ENCODE results near the gene ARHGAP10. TPM values are rescaled to one million over a fixed set of nuclear protein-coding genes. Genes with fewer than 3 reads are reported as not detected.
"Not testable (repeated sequence)": the region's sequence is repeated elsewhere in the genome, so short reads cannot be mapped to it uniquely, and the experiment has no call there.

ARHGAP10 gene
- total RNA-seq, 1 experiment from 2014 or later, result 15.2 TPM

DNA sequence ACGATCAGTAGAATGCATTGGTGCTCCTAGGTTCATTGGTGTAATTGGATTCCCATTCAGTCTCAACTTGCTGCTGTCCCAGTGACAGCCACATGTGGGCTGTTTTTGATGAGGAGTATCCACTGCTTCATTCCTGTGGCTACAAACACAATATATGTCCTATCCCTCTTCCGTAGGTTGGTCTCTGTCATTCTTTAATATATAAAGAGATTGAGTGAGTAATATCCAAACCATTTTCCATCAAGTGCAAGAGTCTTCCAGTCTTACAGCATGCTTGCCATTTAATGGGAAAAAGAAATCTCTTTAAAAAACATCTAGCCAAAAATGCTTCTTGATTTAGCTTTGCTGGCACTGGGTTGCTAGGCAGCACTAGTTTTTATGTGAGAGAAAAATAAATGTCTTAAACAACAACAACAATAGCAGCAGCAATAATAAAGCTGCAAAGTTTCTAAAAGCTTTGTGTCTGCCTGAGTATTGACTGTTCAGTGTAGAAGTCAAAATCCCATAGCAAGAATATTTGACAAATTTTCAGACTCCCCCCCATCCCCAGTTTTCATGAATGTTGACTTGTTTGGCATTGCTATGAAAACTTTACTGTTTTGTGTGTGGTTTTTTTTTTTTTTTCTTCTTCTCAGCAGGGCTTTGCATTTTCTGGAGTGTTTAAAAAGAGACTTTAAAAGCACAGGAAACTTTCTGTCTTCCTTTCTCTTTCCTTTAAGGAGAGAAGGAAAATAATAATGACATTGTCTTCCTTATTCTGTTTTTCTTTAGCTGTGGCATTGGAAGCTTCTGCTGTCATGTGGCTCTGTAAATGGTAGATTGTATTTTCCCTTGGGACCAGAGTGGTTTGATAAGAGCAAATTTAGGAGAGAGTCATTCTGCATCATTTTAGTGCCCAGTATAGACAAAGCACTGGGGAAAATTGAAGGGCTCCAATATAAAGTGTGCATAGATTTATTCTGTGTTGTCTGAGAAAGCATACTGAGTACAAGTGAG lies 244.3 kb downstream of the ARHGAP10 start:
- Histone ChIP-seq H3K27me3 (no peaks in the 10 kb centered on the region), H3K36me3 (no peaks in the 10 kb centered on the region), H3K4me3 (no peak overlapping the region), H3K9me3 (0 out of 2 replicates have a peak, but pooled peaks cover 2% of the 10 kb centered on the region)
- DNase-seq, result no peak

DNA sequence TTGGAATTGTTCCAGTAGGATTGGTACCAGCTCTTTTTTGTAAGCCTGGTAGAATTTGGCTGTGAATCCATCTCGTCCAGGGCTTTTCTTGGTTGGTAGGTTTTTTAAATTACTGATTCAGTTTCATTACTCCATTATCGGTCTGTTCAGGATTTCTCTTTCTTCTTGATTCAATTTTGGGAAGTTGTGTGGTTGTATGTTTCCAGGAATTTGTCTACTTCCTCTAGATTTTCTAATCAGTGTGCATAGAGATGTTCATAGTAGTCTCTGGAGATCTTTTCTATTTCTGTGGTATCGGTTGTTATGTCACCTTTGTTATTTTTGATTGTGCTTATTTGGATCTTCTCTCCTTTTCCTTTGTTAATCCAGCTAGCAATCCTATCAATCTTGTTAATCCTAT lies 248.7 kb downstream of the ARHGAP10 start:
- Histone ChIP-seq H3K36me3 (no peaks in the 10 kb centered on the region), H3K27me3 (no peaks in the 10 kb centered on the region), H3K4me3 (no peak overlapping the region), H3K9me3 (no peaks in the 10 kb centered on the region)
- no peak for DNase-seq

DNA sequence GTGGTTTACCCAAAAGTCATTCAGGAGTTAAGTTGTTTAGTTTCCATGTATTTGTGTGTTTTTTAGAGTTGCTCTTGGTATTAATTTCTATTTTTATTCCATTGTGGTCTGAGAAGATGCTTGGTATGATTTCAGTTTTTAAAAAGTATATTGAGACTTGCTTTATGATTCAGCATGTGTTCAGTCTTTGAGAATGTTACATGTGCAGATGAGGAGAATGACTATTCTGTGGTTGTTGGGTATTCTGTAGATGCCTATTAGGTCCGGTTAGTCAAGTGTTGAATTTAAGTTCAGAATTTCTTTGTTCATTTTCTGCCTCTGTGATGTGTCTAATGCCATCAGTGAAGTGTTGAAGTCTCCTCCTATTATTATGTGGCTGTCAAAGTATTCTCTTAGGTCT lies 249.4 kb downstream of the ARHGAP10 start:
- Histone ChIP-seq H3K4me3 (no peak overlapping the region), H3K36me3 (no peaks in the 10 kb centered on the region), H3K9me3 (no peaks in the 10 kb centered on the region), H3K27me3 (no peaks in the 10 kb centered on the region)
- no peak for DNase-seq

DNA sequence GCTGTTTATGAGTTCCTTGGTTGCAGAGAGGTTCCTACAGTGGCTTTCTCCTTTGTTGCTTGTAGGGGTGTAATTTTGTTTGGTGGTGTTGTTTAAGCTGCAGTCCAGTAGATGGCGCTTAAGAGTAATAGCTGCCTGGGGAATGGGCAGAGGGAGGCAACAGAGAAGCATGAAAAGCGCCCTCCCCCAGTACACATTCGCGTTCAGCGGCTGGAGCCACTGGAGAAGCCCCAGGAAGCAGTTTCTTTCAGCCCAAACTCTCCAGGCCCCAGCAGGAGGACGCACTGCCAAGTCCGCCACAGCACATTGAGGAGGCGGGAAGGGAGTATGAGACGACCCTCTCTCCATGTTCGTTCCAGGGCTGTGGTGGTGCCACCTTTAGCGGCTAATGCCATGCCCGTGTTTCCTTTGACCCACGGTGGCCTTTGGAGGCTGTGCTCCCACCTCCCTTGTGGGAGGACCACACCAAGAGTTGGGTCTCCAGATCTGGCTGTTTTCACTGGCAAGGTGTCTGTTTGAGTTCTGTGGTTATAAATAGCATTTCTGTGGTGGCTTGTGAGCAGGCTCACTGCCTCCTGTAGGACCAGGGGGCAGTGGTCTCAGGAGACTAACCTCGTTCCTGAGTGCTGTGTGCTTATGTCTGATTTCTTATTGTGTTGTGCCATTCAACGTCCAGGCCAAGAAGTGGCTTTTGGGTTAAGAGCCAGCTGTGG lies 252.3 kb downstream of the ARHGAP10 start:
- H3K4me3 ChIP-seq, result no peak overlapping the region
- no peaks in the 10 kb centered on the region for H3K9me3 ChIP-seq
- H3K27me3 ChIP-seq, result no peaks in the 10 kb centered on the region
- H3K36me3 ChIP-seq, result no peaks in the 10 kb centered on the region
- DNase-seq, result no peak

DNA sequence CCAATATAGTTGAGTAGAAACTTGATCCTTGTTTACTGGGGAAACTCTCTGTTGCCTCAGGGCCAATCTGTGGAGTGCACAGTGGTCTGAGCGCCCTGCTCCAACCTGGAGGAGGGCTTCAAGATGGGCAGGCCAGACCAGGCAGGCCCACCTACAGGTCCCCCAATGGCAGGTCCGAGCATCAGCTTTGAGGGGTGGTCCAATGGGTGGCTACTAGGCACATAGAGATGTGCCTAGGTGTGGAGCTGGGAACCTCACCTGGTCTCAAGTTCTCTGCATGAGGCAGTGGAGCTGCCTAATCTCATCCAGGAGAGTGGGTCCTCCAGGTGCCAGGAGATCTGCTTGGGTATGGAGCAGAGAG lies 252.9 kb downstream of the ARHGAP10 start:
- Histone ChIP-seq H3K36me3 (no peaks in the 10 kb centered on the region), H3K9me3 (no peaks in the 10 kb centered on the region), H3K27me3 (no peaks in the 10 kb centered on the region), H3K4me3 (no peak overlapping the region)
- no peak for DNase-seq

DNA sequence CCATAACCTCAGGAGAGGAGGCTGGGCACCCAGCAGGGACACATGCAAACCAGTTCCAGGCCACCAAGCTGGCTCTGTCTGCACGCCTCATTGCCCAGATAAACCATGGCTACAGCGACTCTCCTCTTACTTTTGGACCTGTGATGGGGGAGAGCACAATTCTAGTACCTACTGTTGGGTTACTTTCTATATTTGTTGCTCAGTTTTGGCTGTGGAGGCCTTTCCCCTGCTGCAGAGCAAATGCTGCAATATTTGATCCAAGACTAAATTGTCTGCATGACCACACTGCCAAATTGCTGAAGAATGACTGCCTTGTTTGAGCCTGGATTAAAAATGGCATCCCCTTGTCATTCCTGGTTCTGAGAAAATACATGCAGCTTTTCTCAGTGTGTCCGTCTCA lies 253.5 kb downstream of the ARHGAP10 start:
- H3K4me3 ChIP-seq, result no peak overlapping the region
- H3K36me3 ChIP-seq, result no peaks in the 10 kb centered on the region
- no peak for DNase-seq
- H3K27me3 ChIP-seq, result no peaks in the 10 kb centered on the region
- no peaks in the 10 kb centered on the region for H3K9me3 ChIP-seq

DNA sequence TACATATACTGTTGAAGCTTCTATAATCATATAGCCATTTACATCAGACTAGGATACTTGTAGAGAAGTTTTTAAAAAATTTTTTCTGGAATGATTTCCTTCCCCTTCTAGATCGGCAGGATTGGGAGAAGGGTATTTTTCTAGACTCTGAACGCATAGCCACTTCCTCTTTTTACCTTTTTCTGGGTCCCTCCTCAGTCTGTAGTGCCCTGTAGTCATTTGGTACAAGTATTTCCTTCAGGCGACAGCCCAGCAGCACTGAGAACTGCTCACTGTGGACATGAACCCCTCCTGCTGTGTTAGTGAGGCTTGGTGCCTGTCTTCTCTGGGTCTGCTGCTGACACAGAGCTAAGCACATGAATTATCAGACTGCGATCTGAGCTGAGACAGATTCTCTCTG lies 255.4 kb downstream of the ARHGAP10 start:
- Histone ChIP-seq H3K4me3 (no peak overlapping the region), H3K27me3 (no peaks in the 10 kb centered on the region)

DNA sequence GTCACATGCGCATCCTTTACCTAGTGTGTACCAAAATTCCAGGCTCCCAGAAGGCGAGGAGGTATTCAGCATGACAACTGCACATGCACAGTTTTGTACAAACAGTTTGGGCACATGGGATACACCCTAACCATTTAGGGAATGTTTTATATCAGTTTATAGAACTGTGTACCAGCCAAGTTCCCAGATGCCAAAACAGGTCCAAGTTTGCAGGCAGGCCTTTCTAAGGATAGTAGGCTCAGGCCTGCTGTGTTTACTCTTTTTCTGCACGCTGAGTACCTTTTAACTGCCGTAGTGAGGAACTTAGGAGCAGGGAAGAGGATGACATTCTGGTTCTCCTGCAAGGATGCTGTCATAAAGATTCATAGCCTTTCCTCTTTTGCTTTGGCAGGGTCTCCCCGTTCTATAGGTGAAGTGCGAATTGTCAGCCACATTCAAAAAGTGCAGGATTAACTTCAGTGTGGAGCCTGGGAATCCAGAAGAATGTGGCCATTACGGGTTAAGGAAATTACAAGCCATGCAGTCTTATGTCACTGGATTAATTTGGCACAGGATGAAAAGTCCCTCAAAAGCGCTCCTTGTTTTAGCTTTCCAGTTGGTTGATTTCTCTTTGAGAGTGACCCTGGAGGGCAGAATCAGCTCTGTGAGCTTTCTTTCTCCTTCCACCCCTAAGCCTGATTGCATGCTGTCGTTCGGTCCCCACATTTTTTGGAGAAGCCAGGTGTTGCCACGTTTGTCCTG lies 259.8 kb downstream of the ARHGAP10 start:
- H3K9me3 ChIP-seq, result no peaks in the 10 kb centered on the region
- H3K4me3 ChIP-seq, result no peak overlapping the region
- no peaks in the 10 kb centered on the region for H3K27me3 ChIP-seq
- no peaks in the 10 kb centered on the region for H3K36me3 ChIP-seq
- DNase-seq, result no peak

More for the DNA sequence above, 255.4 kb downstream of the ARHGAP10 start:
- no peaks in the 10 kb centered on the region for H3K9me3 ChIP-seq
- H3K36me3 ChIP-seq, result no peaks in the 10 kb centered on the region
- no peak for DNase-seq

DNA sequence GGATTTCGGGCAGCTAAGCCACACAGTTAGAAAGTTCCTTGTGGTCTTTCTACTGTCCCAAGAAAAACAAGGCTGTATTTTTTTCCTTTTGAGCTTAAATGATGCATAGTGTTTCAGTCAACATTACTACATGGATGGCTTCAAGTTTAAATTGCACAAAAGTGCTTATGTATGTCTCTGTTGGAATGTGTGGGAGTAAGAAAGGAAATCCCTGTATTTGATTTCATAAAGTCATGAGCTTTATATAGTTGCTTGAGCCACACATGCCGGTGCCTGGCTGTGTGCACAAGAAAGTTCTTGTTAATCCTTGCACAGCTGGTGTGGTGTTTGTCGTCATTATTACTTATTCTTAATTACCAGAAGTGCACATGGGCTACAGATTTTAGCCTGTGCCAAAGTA lies 262.2 kb downstream of the ARHGAP10 start:
- DNase-seq, result no peak
- H3K36me3 ChIP-seq, result no peaks in the 10 kb centered on the region
- no peaks in the 10 kb centered on the region for H3K27me3 ChIP-seq
- H3K9me3 ChIP-seq, result no peaks in the 10 kb centered on the region
- H3K4me3 ChIP-seq, result no peak overlapping the region

DNA sequence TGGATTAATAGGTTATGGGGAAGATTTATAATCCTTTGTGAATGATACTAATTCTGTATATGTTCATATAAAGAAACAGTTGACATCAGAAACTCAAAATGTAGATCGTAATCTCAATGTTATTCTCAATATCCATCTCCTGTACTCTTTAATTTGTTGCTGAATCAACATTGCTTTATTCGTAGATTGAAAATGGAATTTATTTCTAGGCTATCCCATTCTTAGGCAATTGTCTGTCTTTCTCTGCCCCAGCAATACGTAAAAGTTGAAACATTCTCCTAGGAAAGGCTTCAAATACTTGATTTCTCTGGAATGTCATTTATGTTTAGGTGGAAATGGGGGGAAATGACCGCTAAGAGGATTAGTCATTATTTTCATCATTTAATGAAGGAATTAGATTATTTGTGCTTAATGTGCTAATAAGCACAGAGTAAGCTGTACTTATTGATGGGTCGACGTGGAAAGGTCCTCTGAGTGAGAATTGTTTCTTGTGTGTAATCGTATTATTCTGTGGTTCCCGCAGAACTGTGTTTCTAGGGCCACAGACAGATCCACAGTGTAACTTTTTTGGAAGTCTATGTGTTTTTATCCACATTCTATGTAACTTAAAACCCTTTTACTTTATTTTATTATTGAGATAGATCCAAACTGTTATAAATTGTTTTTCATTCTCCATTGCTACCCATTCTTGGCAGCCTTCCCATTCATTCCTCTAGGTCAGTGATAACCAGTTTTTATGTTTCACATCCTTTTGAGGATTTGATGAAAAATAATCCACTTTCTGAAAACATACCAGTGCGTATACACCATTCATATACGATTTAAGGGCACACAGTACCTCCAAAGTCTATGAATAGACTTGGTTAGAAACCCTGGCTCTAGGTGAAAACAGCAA lies 262.9 kb downstream of the ARHGAP10 start:
- DNase-seq, result no peak
- Histone ChIP-seq H3K36me3 (no peaks in the 10 kb centered on the region), H3K4me3 (no peak overlapping the region), H3K9me3 (no peaks in the 10 kb centered on the region), H3K27me3 (no peaks in the 10 kb centered on the region)

DNA sequence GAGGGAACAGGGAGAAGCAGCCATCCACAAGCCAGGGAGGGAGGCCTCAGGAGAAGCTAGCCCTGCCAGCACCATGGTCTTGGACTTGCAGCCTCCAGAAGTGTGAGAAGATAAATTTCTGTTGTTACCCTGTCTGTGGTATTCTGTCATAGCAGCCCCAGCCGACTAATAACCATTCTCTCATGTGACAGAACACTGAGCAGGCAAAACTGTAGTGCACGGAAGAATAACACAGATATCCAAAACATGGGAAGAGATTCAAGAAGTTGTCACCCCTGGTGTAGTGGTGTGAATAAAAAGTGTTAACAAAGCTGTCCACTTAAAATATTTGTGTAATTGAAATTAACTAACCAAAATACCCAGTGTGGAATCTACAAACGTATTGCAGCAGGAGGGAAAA lies 265.0 kb downstream of the ARHGAP10 start:
- no peaks in the 10 kb centered on the region for H3K27me3 ChIP-seq
- no peak overlapping the region for H3K4me3 ChIP-seq
- no peaks in the 10 kb centered on the region for H3K36me3 ChIP-seq
- DNase-seq, result no peak
- no peaks in the 10 kb centered on the region for H3K9me3 ChIP-seq

DNA sequence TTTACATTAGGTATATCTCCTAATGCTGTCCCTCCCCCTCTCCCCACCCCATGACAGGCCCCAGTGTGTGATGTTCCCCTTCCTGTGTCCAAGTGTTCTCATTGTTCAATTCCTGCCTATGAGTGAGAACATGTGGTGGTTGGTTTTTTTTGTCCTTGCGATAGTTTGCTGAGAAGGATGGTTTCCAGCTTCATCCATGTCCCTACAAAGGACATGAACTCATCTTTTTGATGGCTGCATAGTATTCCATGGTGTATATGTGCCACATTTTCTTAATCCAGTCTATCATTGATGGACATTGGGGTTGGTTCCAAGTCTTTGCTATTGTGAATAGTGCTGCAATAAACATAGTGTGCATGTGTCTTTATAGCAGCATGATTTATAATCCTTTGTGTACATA lies 268.1 kb downstream of the ARHGAP10 start:
- not testable (repeated sequence) for H3K36me3 ChIP-seq, DNase-seq, H3K4me3 ChIP-seq, H3K27me3 ChIP-seq, H3K9me3 ChIP-seq

DNA sequence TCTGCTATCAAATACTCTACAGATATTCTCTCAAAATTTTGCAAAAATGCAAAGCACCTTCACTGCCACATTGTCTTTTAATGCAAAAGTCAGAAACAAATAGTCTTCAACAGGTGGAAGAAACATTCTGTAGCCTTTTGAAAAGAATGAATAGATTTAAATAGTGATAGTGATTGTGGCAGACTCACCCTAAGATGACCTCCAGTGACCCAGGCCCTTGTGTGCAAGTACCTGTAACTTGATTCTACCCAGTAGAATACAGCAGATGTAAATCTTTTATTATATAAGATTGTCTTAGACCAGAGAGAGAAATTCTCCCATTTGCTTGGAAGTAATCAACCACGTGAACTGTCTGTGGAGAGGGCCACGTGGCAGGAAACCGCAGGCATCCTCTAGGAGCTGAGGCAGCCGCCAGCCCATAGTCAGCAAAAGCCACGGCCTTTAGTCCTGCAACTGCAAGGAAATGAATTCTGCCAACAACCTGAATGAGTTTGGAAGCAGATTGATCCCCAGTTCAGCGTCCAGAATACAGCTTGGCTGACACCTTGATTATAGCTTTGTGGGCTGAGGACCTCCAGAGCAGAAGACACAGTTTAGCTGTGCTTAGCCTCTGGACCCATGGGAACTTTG lies 272.5 kb downstream of the ARHGAP10 start:
- no peaks in the 10 kb centered on the region for H3K27me3 ChIP-seq
- DNase-seq, result no peak
- H3K9me3 ChIP-seq, result no peaks in the 10 kb centered on the region
- no peak overlapping the region for H3K4me3 ChIP-seq
- H3K36me3 ChIP-seq, result no peaks in the 10 kb centered on the region

DNA sequence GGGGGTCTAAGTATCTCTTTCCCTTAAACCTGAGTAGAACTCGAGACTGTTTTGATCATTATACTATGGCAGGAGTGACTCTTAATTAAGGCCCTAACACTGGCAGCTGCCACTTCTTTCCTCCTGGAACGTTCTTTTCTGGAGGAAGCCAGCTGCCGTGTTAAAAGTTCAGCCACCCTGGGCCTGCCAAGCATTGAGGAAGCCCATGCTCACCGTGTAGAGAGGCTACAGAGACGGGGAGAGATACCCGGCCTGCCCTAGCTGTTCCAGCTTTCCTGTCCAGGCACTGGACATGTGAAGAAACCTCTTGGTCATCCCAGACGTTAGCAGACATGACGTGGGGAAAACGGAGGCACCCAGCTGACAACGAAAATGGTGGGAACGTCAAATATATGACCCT lies 274.1 kb downstream of the ARHGAP10 start:
- Histone ChIP-seq H3K36me3 (no peaks in the 10 kb centered on the region), H3K9me3 (no peaks in the 10 kb centered on the region), H3K27me3 (no peaks in the 10 kb centered on the region), H3K4me3 (no peak overlapping the region)
- DNase-seq, result no peak

DNA sequence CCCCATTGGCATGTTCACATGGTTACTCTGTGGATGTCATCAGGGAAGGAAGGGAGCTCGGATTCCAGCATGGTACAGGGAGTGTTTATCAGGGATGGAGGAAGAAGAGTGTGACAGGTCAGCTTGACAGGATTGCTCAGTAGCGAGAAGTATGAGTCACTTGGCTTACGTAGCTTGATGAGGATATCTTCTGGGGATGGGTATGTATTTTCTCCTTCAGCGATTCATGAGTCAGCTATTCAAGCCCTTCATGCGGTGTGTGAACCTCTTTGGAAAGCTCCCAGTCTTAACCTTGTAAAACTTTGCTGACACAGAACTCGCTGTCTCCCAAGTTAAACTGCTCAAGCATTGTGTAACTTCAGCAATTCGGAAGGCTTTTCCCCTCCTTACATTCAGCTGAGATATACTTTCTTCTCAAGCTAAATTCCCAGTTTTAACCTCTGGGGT lies 275.4 kb downstream of the ARHGAP10 start:
- Histone ChIP-seq H3K9me3 (no peaks in the 10 kb centered on the region), H3K4me3 (no peak overlapping the region), H3K27me3 (no peaks in the 10 kb centered on the region), H3K36me3 (no peaks in the 10 kb centered on the region)
- DNase-seq, result peak; percentile 66

DNA sequence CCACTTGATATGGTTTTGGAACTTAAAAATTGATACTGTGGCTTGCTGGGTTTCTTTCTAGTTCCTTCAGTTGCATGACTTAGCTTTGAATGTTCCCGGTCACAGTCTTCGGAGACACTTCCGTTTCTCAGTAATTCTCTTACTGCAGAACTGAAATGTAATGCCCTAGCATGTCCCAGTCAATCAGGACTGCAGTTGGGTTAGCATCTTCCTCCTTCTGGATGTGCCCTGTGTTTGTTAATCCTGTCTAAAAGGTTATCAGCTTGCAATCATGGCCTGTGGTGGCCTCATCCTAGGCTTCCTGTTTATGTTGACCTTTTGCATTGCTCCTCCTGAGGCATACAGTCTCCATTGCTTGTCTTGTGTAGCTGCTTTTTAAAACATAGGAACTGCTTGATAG lies 275.9 kb downstream of the ARHGAP10 start:
- Histone ChIP-seq H3K9me3 (no peaks in the 10 kb centered on the region), H3K36me3 (no peaks in the 10 kb centered on the region), H3K27me3 (no peaks in the 10 kb centered on the region), H3K4me3 (no peak overlapping the region)
- DNase-seq, result no peak

All from MG63 (cell line).